ENCODE measurements around the gene FAF2.

GRCh38 chr5:176446884-176447590 lies 1.1 kb upstream of the FAF2 start:
- TF ChIP-seq REST (IDR thresholded peaks at IDR 0.05): no peak
- TF ChIP-seq ATF3 (IDR thresholded peaks at IDR 0.05): no peak
- no peak for TF ChIP-seq TAF1 (conservative IDR thresholded peaks at IDR 0.05)
- no peak for TF ChIP-seq CTCF (IDR thresholded peaks at IDR 0.05; ENCODE audit: low read depth, low read length, missing input control)
- TF ChIP-seq MAX (IDR thresholded peaks at IDR 0.05): no peak
- TF ChIP-seq RXRA (IDR thresholded peaks at IDR 0.05): no peak

Measured in liver (tissue), 3 donors.